Activated T-helper 1 cell treated with anti-CD3 and anti-CD28 coated beads, Interleukin-12 subunit alpha, Interleukin-12 subunit beta, Interleukin-2, Interleukin-4 antibody, amounts not matched to agents 30 ng/mL and 10 ng/mL and 1 ng/mL, durations not matched to agents 14 hours and 24 hours and 36 hours (primary cell): ENCODE results near the gene ELP5. TPM values are rescaled to one million over a fixed set of nuclear protein-coding genes. Genes with fewer than 3 reads are reported as not detected.

Experiments
- total RNA-seq: library from RNA; stranded (reverse); gene quantifications from 2 replicates; pipeline ENCODE4 v1.2.3, GENCODE V29; 2022

Gene ELP5
- total RNA-seq, 1 donor from 2014 or later: 73.6 TPM

Other genes with a start within 250 kb of the ELP5 start
- 140 and 144 TPM in 2 replicates for gene RNASEK, start 239.6 kb upstream of the ELP5 start, total RNA-seq
- 1.5 and 2.5 TPM in 2 replicates for gene BCL6B, start 229.2 kb upstream of the ELP5 start, total RNA-seq
- gene SLC16A13, start 216.2 kb upstream of the ELP5 start, total RNA-seq: 14.3 and 14.8 TPM in 2 replicates
- 0.34 and 0.47 TPM in 2 replicates for gene SLC16A11, start 208.1 kb upstream of the ELP5 start, total RNA-seq
- gene CLEC10A, start 172.0 kb upstream of the ELP5 start, total RNA-seq: not detected in 2 replicates
- not detected in 2 replicates for gene ASGR2, start 137.4 kb upstream of the ELP5 start, total RNA-seq
- gene ASGR1, start 72.8 kb upstream of the ELP5 start, total RNA-seq: 1.1 and 1.6 TPM in 2 replicates
- 15.3 and 15.5 TPM in 2 replicates for gene DLG4, start 32.4 kb upstream of the ELP5 start, total RNA-seq
- gene ACADVL, start 32.3 kb upstream of the ELP5 start, total RNA-seq: 287 and 294 TPM in 2 replicates
- 70.0 and 73.5 TPM in 2 replicates for gene DVL2, start 17.7 kb upstream of the ELP5 start, total RNA-seq
- gene PHF23, start 12.8 kb upstream of the ELP5 start, total RNA-seq: 52.5 and 55.4 TPM in 2 replicates
- gene GABARAP, start 9.8 kb upstream of the ELP5 start, total RNA-seq: 146 and 148 TPM in 2 replicates
- 191 and 193 TPM in 2 replicates for gene CTDNEP1, start 481 bp upstream of the ELP5 start, total RNA-seq
- 0.15 and 0.60 TPM in 2 replicates for gene CLDN7, start 10.3 kb downstream of the ELP5 start, total RNA-seq
- gene SLC2A4, start 29.5 kb downstream of the ELP5 start, total RNA-seq: 0.17 and 0.31 TPM in 2 replicates
- 0.36 TPM in 1 of 2 replicates, not detected in the other for gene YBX2, start 42.4 kb downstream of the ELP5 start, total RNA-seq
- gene EIF5A, start 55.4 kb downstream of the ELP5 start, total RNA-seq: 1,241 and 1,262 TPM in 2 replicates
- gene GPS2, start 63.1 kb downstream of the ELP5 start, total RNA-seq: 52.3 and 59.0 TPM in 2 replicates
- gene NEURL4, start 77.1 kb downstream of the ELP5 start, total RNA-seq: 57.1 and 60.9 TPM in 2 replicates
- gene ACAP1, start 84.3 kb downstream of the ELP5 start, total RNA-seq: 260 and 266 TPM in 2 replicates
- gene KCTD11, start 99.9 kb downstream of the ELP5 start, total RNA-seq: 5.3 TPM in 2 replicates
- gene TMEM95, start 102.9 kb downstream of the ELP5 start, total RNA-seq: 0.17 TPM in 1 of 2 replicates, not detected in the other
- gene TNK1, start 128.9 kb downstream of the ELP5 start, total RNA-seq: 3.8 and 4.9 TPM in 2 replicates
- gene PLSCR3, start 142.3 kb downstream of the ELP5 start, total RNA-seq: 77.1 and 78.2 TPM in 2 replicates
- gene TMEM256, start 151.9 kb downstream of the ELP5 start, total RNA-seq: 53.5 and 54.7 TPM in 2 replicates
- 2.3 and 2.7 TPM in 2 replicates for gene NLGN2, start 155.6 kb downstream of the ELP5 start, total RNA-seq
- not detected in 2 replicates for gene SPEM1, start 168.1 kb downstream of the ELP5 start, total RNA-seq
- not detected in 2 replicates for gene SPEM2, start 173.4 kb downstream of the ELP5 start, total RNA-seq
- not detected in 2 replicates for gene SPEM3, start 176.6 kb downstream of the ELP5 start, total RNA-seq
- 12.3 and 14.0 TPM in 2 replicates for gene TMEM102, start 183.2 kb downstream of the ELP5 start, total RNA-seq
- 5.3 and 6.4 TPM in 2 replicates for gene FGF11, start 187.3 kb downstream of the ELP5 start, total RNA-seq
- gene CHRNB1, start 192.8 kb downstream of the ELP5 start, total RNA-seq: 6.6 and 7.0 TPM in 2 replicates
- 15.1 and 16.0 TPM in 2 replicates for gene ZBTB4, start 227.4 kb downstream of the ELP5 start, total RNA-seq
- gene SLC35G6, start 229.2 kb downstream of the ELP5 start, total RNA-seq: not detected in 2 replicates
- gene POLR2A, start 232.2 kb downstream of the ELP5 start, total RNA-seq: 221 and 223 TPM in 2 replicates